DOHH2 (cell line): Measurements from ENCODE around the gene PKD2.

Source experiments
- H3F3A ChIP-seq: fragments of 200-600 bp; sonication (generic), shearing (Covaris generic); 2 replicates; pipeline ENCODE4 v1.6.0; 2016; ENCODE audit warnings: antibody characterized with exemption, mild to moderate bottlenecking; ENCODE audit not compliant: control insufficient read depth, insufficient read depth
- H3K27ac ChIP-seq: fragments of 200-600 bp; sonication (generic); 2 replicates; pipeline ENCODE4 v1.5.1; 2014; ENCODE audit warnings: low read depth, mild to moderate bottlenecking, low read length, moderate library complexity
- H3K27me3 ChIP-seq: fragments of 200-600 bp; sonication (generic); 2 replicates; pipeline ENCODE4 v1.6.1; 2014; ENCODE audit warnings: mild to moderate bottlenecking, low read length, mixed read lengths; ENCODE audit not compliant: control insufficient read depth
- H3K36me3 ChIP-seq: fragments of 200-600 bp; sonication (generic); 2 replicates; pipeline ENCODE4 v1.6.1; 2014; ENCODE audit warnings: mild to moderate bottlenecking, low read length, moderate library complexity, mixed read lengths; ENCODE audit not compliant: control insufficient read depth
- H3K4me1 ChIP-seq: fragments of 200-600 bp; sonication (generic); 2 replicates; pipeline ENCODE4 v1.6.1; 2014; ENCODE audit warnings: mild to moderate bottlenecking, low read length, mixed read lengths; ENCODE audit not compliant: control insufficient read depth
- H3K4me2 ChIP-seq: fragments of 200-600 bp; sonication (generic); 2 replicates; pipeline ENCODE4 v1.6.0; 2014; ENCODE audit warnings: mild to moderate bottlenecking, low read length, moderate library complexity
- H3K4me3 ChIP-seq: fragments of 200-600 bp; sonication (generic); 2 replicates; pipeline ENCODE4 v1.5.1; 2014; ENCODE audit warnings: mild to moderate bottlenecking, low read length, mixed read lengths
- H3K79me2 ChIP-seq: fragments of 200-600 bp; sonication (generic); 2 replicates; pipeline ENCODE4 v1.6.1; 2014; ENCODE audit warnings: mild to moderate bottlenecking, low read length, mixed read lengths; ENCODE audit not compliant: control insufficient read depth
- H3K9me2 ChIP-seq: fragments of 200-600 bp; sonication (generic); replicated peaks from 2 replicates; pipeline ENCODE4 v1.6.1; 2014; ENCODE audit warnings: mild to moderate bottlenecking, low read length, mixed read lengths; ENCODE audit not compliant: control insufficient read depth
- H3K9me3 ChIP-seq: fragments of 200-600 bp; sonication (generic); 2 replicates; pipeline ENCODE4 v1.6.1; 2014; ENCODE audit warnings: antibody characterized with exemption, low read length, mixed read lengths; ENCODE audit not compliant: control insufficient read depth, insufficient read depth
- H4K20me1 ChIP-seq: fragments of 200-600 bp; sonication (generic); 2 replicates; pipeline ENCODE4 v1.6.0; 2014; ENCODE audit warnings: low read depth, mild to moderate bottlenecking, antibody characterized with exemption, low read length, moderate library complexity; ENCODE audit not compliant: control insufficient read depth, insufficient read depth
- CTCF ChIP-seq: fragments of 200-600 bp; sonication (generic); IDR thresholded peaks from one replicate; pipeline ENCODE4 v1.5.1; 2014; ENCODE audit warnings: antibody characterized with exemption, mild to moderate bottlenecking, low read depth, low read length; ENCODE audit not compliant: poor library complexity, severe bottlenecking
- EZH2phosphoT487 ChIP-seq: fragments of 200-600 bp; sonication (generic); IDR thresholded peaks from 2 replicates; pipeline ENCODE4 v1.6.1; 2017; ENCODE audit warnings: borderline replicate concordance, mild to moderate bottlenecking, antibody characterized with exemption, low read length, moderate library complexity, mixed read lengths

The PKD2 gene

GRCh38 chr4:88060431-88060830 lies 53.0 kb downstream of the PKD2 start:
- no peak for TF ChIP-seq CTCF
- no peak for TF ChIP-seq EZH2phosphoT487
- Histone ChIP-seq H3K9me2 (no peaks in the 10 kb centered on the region), H3K27ac (no peak overlapping the region), H3K36me3 (peaks cover 61% of the 10 kb centered on the region), H3K79me2 (no peaks in the 10 kb centered on the region), H3K4me1 (no peaks in the 10 kb centered on the region), H3K4me2 (no peak overlapping the region), H3K9me3 (no peaks in the 10 kb centered on the region), H3K27me3 (no peaks in the 10 kb centered on the region), H3F3A (no peaks in the 10 kb centered on the region), H4K20me1 (no peaks in the 10 kb centered on the region), H3K4me3 (no peak overlapping the region)

GRCh38 chr4:88062311-88062710 lies 54.9 kb downstream of the PKD2 start:
- H3K9me2 ChIP-seq: no peaks in the 10 kb centered on the region
- peaks cover 60% of the 10 kb centered on the region for H3K36me3 ChIP-seq
- H3K4me2 ChIP-seq: no peak overlapping the region
- no peak overlapping the region for H3K27ac ChIP-seq
- H3K9me3 ChIP-seq: no peaks in the 10 kb centered on the region
- TF ChIP-seq CTCF: no peak
- TF ChIP-seq EZH2phosphoT487: no peak
- no peaks in the 10 kb centered on the region for H3K4me1 ChIP-seq
- H3K4me3 ChIP-seq: no peak overlapping the region
- no peaks in the 10 kb centered on the region for H3K27me3 ChIP-seq
- H4K20me1 ChIP-seq: no peaks in the 10 kb centered on the region
- H3F3A ChIP-seq: no peaks in the 10 kb centered on the region
- no peaks in the 10 kb centered on the region for H3K79me2 ChIP-seq

GRCh38 chr4:88062843-88063242 lies 55.4 kb downstream of the PKD2 start:
- Histone ChIP-seq H3K4me3 (no peak overlapping the region), H3K4me2 (no peak overlapping the region), H4K20me1 (no peaks in the 10 kb centered on the region), H3K79me2 (no peaks in the 10 kb centered on the region), H3K27me3 (no peaks in the 10 kb centered on the region), H3K36me3 (peaks cover 60% of the 10 kb centered on the region), H3K9me2 (no peaks in the 10 kb centered on the region), H3K9me3 (no peaks in the 10 kb centered on the region), H3K4me1 (no peaks in the 10 kb centered on the region), H3K27ac (no peak overlapping the region), H3F3A (no peaks in the 10 kb centered on the region)
- no peak for TF ChIP-seq CTCF
- TF ChIP-seq EZH2phosphoT487: no peak
